ENCODE measurements around the gene MRPL23.

DNA sequence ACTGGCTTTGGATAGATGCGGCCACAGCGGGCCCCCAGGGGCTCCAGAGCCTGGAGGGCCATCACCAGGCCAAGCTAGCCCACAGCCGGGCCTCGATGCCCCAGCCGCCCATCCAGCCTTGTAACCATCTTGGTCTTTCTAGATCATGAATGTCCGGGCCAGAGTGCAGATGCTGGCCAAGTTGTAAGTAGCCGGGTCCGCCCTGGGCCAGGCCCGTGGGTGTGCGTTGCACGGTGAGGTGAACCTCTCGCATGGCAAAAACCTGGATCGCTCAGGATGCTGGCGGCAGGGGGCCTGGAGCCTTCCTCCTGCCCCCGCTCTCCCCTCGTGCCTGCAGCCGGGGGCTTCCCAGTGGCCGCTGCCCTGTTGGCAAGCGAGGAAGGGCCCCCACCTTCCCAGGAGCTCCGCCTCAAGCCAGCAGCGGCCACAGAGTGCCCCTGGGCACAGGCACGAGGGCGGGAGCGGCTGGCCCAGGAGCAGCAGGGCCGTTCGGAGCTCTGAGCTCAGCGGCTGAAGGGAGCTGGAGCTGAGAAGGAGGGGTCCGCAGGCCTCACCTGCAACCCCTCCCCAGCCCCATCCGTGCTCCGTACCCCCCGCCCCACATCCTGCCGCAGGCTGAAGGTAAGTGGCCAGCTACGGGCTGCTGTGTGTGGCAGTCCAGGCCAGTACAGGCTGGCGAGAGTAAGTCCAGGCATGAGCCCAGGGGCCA, 10.9 kb upstream of the MRPL23 start:
- TF ChIP-seq, protein P1, sequence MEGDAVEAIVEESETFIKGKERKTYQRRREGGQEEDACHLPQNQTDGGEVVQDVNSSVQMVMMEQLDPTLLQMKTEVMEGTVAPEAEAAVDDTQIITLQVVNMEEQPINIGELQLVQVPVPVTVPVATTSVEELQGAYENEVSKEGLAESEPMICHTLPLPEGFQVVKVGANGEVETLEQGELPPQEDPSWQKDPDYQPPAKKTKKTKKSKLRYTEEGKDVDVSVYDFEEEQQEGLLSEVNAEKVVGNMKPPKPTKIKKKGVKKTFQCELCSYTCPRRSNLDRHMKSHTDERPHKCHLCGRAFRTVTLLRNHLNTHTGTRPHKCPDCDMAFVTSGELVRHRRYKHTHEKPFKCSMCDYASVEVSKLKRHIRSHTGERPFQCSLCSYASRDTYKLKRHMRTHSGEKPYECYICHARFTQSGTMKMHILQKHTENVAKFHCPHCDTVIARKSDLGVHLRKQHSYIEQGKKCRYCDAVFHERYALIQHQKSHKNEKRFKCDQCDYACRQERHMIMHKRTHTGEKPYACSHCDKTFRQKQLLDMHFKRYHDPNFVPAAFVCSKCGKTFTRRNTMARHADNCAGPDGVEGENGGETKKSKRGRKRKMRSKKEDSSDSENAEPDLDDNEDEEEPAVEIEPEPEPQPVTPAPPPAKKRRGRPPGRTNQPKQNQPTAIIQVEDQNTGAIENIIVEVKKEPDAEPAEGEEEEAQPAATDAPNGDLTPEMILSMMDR (IDR thresholded peaks at IDR 0.05; ENCODE audit: borderline replicate concordance, extremely low read depth, low read length, poor library complexity, severe bottlenecking): no peak
- TF ChIP-seq EZH2 (IDR thresholded peaks at IDR 0.05; ENCODE audit: borderline replicate concordance, low read depth, low read length, severe bottlenecking): no peak
